Measurements from ENCODE around the gene PPP2R3A. TPM values are rescaled to one million over a fixed set of nuclear protein-coding genes. Genes with fewer than 3 reads are reported as not detected.

Gene PPP2R3A
- total and polyA plus RNA-seq, 2 of the 13 experiments (the other 11 are each of a cell fraction or from before 2014, with no cell fraction given), result 0.07 to 0.12 TPM

GRCh38 chr3:136197159-136197793, 231.7 kb downstream of the PPP2R3A start (continued):
- 0 out of 2 replicates have a peak, but pooled peaks have one; percentile 3 for TF ChIP-seq YEATS4 (CRISPR knock-in tag; IDR thresholded peaks at IDR 0.05; ENCODE audit: borderline replicate concordance)
- TF ChIP-seq ARID2 (CRISPR knock-in tag; IDR thresholded peaks at IDR 0.05; ENCODE audit: borderline replicate concordance), result peak; percentile 1; the same call in 1 of the 2 replicates
- TF ChIP-seq HMG20A (CRISPR knock-in tag; IDR thresholded peaks at IDR 0.05; ENCODE audit: borderline replicate concordance), result 0 out of 2 replicates have a peak, but pooled peaks have one; percentile 7
- TF ChIP-seq, protein P1, sequence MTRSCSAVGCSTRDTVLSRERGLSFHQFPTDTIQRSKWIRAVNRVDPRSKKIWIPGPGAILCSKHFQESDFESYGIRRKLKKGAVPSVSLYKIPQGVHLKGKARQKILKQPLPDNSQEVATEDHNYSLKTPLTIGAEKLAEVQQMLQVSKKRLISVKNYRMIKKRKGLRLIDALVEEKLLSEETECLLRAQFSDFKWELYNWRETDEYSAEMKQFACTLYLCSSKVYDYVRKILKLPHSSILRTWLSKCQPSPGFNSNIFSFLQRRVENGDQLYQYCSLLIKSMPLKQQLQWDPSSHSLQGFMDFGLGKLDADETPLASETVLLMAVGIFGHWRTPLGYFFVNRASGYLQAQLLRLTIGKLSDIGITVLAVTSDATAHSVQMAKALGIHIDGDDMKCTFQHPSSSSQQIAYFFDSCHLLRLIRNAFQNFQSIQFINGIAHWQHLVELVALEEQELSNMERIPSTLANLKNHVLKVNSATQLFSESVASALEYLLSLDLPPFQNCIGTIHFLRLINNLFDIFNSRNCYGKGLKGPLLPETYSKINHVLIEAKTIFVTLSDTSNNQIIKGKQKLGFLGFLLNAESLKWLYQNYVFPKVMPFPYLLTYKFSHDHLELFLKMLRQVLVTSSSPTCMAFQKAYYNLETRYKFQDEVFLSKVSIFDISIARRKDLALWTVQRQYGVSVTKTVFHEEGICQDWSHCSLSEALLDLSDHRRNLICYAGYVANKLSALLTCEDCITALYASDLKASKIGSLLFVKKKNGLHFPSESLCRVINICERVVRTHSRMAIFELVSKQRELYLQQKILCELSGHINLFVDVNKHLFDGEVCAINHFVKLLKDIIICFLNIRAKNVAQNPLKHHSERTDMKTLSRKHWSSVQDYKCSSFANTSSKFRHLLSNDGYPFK (CRISPR knock-in tag; IDR thresholded peaks at IDR 0.05; ENCODE audit: borderline replicate concordance), result 0 out of 2 replicates have a peak, but pooled peaks have one; percentile 2
- TF ChIP-seq, protein P2, sequence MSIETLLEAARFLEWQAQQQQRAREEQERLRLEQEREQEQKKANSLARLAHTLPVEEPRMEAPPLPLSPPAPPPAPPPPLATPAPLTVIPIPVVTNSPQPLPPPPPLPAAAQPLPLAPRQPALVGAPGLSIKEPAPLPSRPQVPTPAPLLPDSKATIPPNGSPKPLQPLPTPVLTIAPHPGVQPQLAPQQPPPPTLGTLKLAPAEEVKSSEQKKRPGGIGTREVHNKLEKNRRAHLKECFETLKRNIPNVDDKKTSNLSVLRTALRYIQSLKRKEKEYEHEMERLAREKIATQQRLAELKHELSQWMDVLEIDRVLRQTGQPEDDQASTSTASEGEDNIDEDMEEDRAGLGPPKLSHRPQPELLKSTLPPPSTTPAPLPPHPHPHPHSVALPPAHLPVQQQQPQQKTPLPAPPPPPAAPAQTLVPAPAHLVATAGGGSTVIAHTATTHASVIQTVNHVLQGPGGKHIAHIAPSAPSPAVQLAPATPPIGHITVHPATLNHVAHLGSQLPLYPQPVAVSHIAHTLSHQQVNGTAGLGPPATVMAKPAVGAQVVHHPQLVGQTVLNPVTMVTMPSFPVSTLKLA (IDR thresholded peaks at IDR 0.05), result peak; percentile 15; the same call in 1 of the 2 replicates
- 0 out of 2 replicates have a peak, but pooled peaks have one; percentile 3 for TF ChIP-seq RORA (CRISPR knock-in tag; IDR thresholded peaks at IDR 0.05)
- no peak for TF ChIP-seq ZBTB21 (CRISPR knock-in tag; IDR thresholded peaks at IDR 0.05)
- TF ChIP-seq FOXP1 (IDR thresholded peaks at IDR 0.05), result no peak
- TF ChIP-seq FOXP1 (CRISPR knock-in tag; IDR thresholded peaks at IDR 0.05), result no peak
- TF ChIP-seq AHR (CRISPR knock-in tag; IDR thresholded peaks at IDR 0.05), result no peak
- TF ChIP-seq HDAC2 (CRISPR knock-in tag; IDR thresholded peaks at IDR 0.05), result no peak
- TF ChIP-seq ZMAT3 (CRISPR knock-in tag; conservative IDR thresholded peaks at IDR 0.05), result peak; percentile 37; the same call in 1 of the 2 replicates
- peak; percentile 18; the same call in 1 of the 2 replicates for TF ChIP-seq ZNF350 (CRISPR knock-in tag; IDR thresholded peaks at IDR 0.05; ENCODE audit: borderline replicate concordance, low read depth)
- TF ChIP-seq CREM (IDR thresholded peaks at IDR 0.05), result 0 out of 2 replicates have a peak, but pooled peaks have one; percentile 39
- TF ChIP-seq CREM (CRISPR knock-in tag; IDR thresholded peaks at IDR 0.05), result no peak
- peak; percentile 6; the same call in 1 of the 2 replicates for TF ChIP-seq ARNTL (CRISPR knock-in tag; IDR thresholded peaks at IDR 0.05)
- no peak for TF ChIP-seq SKI (IDR thresholded peaks at IDR 0.05; ENCODE audit: partially characterized antibody)

Small RNAs within 50 kb of the gene (small RNA-seq; reads per million reads assigned to genes)
- gene AC092989.1 (ENCODE audit: insufficient read depth in 2 of 3, insufficient read length in 3 of 3, low read depth in 2 of 3, low replicate concordance in 1 of 3), result 0 reads per million in 3 experiments

Other genes starting within 250 kb of the PPP2R3A start
- 11.7 and 17.1 TPM in 2 replicates for gene MSL2, start 230.6 kb downstream of the PPP2R3A start, total RNA-seq (2016; rRNA removed; fragmentation: Illumina TruSeq; extraction: Trizol)
- gene MSL2, start 230.6 kb downstream of the PPP2R3A start, polyA plus RNA-seq (2011; rRNA removed), result 4.8 and 6.9 TPM in 2 replicates

All from HepG2 (cell line).